GM19193 (cell line): ENCODE data around the gene THOC5.

ENCODE experiments used
- POLR2A ChIP-seq: IDR thresholded peaks from 4 replicates; pipeline ENCODE4 v1.6.1; 2011; ENCODE audit not compliant: insufficient read depth, insufficient read length; ENCODE audit errors: extremely low read depth

The THOC5 gene

DNA sequence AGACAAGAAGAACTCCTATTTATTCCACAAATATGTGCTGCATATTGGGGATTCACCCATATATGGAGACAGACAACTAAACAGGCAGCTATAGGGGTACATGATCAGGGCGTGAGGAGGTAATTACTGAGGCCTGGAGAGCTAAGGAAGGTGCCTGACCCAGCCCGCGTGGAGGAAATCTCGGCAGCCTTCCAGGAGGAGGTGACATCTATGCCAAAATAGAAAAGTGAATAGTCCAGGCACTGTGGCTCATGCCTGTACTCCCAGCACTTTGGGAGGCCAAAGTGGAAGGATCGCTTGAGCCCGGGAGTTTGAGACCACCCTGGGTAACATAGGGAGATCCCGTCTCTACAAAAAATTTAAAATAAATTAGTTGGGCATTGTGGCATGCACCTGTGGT, 13.8 kb upstream of the THOC5 start:
- no peak for TF ChIP-seq POLR2A

DNA sequence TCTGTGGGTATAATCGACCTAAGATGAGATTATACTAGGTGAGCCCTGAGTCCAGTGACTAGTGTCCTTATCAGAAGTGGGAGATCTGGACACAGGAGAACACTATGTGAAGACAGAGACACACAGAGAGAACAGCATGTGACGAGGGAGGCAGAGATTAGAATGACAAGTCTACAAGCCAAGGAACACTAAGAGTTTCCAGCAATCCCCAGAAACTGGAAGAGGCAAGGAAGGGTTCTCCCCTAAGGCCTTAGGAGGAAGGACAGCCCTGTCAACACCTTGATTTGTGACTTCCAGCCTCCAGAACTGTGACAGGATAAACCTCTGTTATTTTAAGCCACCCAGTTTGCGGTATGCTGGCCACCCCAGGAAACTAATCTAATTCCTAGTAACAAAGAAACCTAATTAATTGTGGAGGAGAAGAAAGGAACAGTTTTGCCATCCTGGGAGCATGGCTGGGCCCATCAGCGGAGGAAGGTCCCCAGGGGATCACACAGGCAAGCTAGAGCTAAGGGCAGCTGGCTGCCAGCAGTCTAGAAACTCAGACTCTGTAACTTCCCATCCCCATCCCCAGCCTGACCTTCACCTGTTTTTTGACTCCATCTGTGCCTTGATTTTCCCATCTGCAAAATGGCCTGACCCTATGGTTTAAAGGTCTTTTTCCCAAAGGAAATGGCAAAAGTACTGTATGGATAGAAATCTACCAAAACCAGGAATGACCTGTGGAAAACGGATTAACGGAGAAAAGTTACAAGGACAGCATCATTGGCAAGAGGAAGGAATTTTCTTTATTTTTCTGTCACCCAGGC, 10.3 kb upstream of the THOC5 start:
- TF ChIP-seq POLR2A = no peak

- no peak for TF ChIP-seq POLR2A
These were observed 6.3 kb upstream of the THOC5 start for GRCh38 chr22:29559853-29560252.

DNA sequence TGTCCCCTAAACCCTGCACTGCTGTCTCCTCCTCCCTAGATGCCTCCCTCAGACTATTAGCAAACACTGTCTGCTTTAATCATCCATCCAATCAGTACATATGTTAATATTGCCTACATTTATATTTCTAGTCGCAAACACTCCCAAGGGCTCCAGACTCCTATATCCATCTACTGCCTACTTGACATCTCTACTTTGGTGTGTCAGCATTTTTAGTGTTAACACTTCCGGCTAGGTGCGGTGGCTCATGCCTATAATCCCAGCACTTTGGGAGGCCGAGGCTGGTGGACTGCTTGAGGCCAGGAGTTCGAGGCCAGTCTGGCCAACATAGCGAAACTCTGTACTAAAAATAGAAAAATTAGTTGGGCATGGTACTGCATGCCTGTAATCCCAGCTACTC, 5.5 kb upstream of the THOC5 start:
- no peak for TF ChIP-seq POLR2A

DNA sequence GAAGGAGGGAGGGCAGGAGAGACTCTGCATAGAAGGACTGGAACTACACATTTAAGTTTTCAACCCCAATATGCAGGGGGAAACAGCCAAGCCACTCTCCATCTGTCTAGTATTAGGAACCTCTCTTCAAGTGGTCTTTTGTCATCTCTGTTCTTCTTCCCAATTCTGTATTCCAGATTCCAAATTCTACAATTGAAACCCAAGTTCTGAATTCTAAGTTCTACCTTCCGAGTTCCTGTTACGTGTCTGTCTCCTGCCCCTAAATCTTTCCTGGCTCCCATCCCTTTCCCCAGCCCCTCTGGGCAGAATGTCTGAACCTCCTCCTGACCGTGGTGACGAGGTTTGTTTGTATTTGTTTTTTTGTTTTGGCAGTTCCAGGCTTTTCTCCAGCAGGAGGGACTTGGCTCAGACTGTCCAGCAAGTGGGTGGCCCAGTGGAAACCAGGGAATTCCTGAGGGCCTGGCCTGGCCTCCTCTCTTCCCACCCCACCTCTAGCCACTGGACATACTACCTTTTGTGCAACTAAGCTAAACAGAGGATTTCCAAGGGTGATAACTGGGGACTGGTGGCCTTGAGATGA, 1.6 kb upstream of the THOC5 start:
- no peak for TF ChIP-seq POLR2A

- no peak for TF ChIP-seq POLR2A
These were observed 3.6 kb downstream of the THOC5 start for GRCh38 chr22:29550005-29550404.

DNA sequence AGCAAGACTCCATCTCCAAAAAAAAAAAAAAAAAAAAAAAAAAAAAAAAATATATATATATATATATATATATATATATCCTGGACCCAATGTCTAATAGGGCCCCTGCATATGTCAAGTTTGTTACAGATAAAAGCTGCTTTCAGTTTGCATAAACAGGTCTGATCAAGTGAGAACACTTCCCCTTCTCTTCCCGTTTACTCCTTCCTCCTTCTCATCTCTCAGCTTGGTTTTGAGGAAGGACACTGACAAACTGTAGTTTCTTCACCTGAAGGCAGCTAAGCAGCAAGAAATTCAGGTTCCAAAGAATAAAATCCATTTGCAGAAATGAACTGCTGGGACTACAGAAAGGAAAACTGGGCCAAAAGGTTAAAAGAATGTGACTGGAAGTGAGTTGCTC, 11.7 kb downstream of the THOC5 start:
- TF ChIP-seq POLR2A = no peak

DNA sequence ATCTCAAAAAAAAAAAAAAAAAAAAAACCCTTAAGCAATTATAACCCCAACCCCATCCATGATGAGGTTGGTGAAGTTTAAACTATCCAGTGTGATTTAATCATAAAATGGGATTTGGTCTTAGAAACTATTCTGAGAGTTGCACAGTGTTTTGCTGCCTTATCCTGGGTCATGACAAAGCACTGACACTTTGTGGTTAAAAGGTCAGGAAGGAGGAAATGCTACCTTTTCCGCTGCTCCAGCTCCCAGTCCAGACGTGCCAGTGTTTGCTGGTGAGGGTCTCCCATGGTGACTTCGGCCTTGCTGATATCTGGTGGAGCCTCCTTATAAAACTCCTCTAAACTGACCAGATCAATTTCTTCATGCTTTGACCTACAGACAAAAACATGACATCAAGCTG, 14.5 kb downstream of the THOC5 start:
- TF ChIP-seq POLR2A = no peak

DNA sequence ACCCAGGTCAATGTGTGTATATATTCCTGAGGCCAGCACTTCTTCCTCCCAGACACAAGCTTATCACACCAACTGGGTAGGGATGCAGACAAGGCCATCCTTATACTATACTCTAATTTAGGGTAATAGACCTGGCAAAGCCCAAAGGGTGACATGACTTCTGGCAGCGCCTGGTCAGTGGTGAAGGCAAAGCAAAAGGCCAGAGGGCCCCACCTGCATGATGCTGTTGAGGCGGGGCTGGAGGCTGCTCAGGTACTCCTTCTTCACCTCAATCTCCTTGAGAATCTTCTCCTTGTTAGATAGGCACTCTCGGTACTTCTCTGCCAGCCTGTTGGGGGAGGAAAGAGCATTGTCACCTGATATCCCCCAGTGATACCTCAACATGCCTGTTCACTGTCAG, 17.1 kb downstream of the THOC5 start:
- no peak for TF ChIP-seq POLR2A

GRCh38 chr22:29531419-29531818, 22.1 kb downstream of the THOC5 start:
- no peak for TF ChIP-seq POLR2A

DNA sequence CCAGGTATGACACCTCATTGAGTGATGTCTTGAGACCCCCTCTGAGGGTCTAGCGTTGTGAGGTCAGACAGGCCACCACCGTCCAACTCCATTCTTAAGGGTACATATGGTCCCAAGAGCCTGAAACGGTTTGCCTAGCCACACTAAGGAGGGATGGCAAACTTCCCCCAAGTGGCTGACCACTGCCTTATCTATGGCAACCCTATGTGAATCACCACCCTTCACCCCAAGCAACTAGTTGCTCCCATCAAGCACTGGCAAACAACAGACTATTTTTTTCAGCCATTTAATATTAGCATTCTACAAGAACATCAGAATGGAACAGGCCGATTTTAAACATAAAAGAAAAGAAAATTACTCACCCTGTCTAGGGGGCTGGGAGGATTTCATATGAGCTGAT, 22.8 kb downstream of the THOC5 start:
- no peak for TF ChIP-seq POLR2A

DNA sequence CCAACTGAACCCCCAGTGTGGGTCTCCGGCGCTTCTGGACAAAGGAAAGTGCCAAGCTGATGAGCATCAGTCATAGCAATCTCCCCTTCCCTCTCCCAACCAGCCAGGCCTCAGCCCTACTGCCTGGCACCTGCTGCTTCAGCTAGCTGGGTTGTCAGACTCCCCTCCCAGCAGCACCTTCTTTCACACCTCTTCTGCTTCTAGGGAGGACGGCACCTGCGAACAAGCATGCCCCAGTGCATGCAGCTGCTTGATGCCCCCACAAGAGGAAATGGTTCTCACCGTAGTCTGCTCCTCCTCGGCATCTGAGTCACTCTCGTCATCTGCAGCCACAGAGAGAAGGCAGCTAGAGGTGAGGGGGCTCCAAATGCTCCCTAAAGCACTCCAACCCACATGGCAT, 25.4 kb downstream of the THOC5 start:
- TF ChIP-seq POLR2A = no peak

DNA sequence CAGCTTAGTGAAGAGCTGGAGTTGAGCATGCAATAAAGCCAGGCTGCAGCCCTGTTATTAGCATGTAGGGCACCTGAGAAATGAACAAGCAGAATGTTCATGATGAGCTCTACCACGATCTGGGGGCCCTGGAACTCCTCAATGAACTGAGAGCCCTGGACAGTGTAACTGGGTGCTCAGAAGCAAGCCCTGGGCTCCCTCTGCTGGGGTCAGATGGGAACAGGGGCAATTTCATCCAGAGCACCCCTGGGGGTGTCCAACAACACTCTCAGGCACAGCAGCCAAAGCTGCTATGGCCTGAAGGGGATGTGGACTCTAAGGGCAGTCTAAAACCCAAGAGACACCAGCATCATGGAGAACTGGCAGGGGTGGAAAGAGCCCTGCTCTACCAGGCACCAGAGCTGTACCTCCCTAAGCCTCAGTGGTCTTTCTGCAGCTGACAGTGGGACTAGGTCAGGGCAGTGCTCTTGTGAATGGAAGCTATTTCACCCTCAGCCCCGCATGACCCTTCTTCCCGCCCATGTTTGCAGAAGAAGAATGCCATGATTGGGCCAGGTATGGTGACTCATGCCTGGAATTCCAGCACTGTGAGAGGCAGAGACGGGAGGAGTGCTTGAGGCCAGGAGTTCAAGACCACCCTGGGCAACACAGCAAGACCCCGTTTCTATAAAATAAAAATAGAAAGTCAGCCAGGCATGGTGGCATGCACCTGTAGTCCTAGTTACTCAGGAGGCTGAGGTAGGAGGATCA, 28.9 kb downstream of the THOC5 start:
- no peak for TF ChIP-seq POLR2A

DNA sequence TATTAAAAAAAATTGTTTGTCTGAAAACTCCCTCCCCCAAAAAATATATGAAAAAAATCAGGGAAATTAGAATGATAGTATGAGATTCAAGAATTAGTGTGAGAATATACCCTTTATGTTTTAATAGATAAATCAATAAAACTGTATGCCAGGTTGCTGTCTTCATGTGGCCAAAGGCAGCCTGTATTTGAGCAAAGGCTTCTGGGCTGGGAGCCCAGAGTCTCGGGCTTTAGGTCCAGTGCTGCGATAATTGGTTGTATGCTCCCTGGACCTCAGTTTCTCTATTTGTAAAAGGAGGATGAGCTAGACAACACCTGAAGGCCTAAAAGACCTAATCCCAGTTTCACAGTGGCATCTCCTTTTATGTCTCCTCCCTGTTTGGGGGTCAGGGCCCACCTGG, 29.8 kb downstream of the THOC5 start:
- no peak for TF ChIP-seq POLR2A

GRCh38 chr22:29521526-29521925, 32.0 kb downstream of the THOC5 start:
- TF ChIP-seq POLR2A = no peak

GRCh38 chr22:29520851-29521250, 32.7 kb downstream of the THOC5 start:
- TF ChIP-seq POLR2A = no peak
